ENCODE measurements around the gene CCDC197.

Gene CCDC197

DNA sequence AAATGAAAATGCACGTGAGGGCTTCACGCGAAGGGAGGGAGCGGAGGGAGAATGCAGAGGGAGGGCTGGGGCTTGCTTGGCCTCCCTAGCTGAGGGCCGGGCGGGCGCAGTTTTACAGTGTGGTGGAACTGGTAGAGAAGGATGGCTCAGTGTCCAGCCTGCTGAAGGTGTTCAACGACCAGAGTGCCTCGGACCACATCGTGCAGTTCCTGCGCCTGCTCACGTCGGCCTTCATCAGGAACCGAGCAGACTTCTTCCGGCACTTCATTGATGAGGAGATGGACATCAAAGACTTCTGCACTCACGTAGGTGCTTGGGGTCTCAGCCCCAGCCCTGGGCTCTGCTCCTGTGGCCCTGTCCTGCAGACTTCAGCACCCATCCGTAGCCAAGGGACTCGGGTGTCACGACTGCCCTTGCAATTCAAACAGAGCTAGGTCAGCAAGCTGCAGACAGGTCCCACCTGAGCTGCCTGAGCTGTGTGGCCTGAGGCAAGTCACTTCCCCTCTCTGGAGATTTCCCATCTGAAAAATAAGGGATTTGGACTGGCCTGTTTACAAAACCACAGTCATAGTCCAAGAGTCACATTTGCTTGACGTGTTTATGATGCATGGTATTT, 47.5 kb downstream of the CCDC197 start:
- Histone ChIP-seq H3K9me3 (ENCODE audit: insufficient read depth, low read depth, low read length) (no peaks in the 10 kb centered on the region), H3F3A (ENCODE audit: low read depth) (no peaks in the 10 kb centered on the region), H2AFZ (ENCODE audit: low read length) (no peak overlapping the region), H3K36me3 (ENCODE audit: insufficient read depth, low read length) (peaks cover 42% of the 10 kb centered on the region; the same call in 1 of the 2 replicates), H3K4me2 (ENCODE audit: low read depth, low read length, poor library complexity, severe bottlenecking) (no peak overlapping the region), H4K20me1 (ENCODE audit: insufficient read depth, low read length, poor library complexity, severe bottlenecking) (no peaks in the 10 kb centered on the region), H3K4me1 (ENCODE audit: insufficient read depth, low read length, poor library complexity, severe bottlenecking) (no peaks in the 10 kb centered on the region), H3K9ac (ENCODE audit: low read depth, low read length, poor library complexity, severe bottlenecking) (no peak overlapping the region), H3K79me2 (ENCODE audit: insufficient read depth, low read length) (no peaks in the 10 kb centered on the region), H3K4me3 (ENCODE audit: low read length, poor library complexity, severe bottlenecking) (no peak overlapping the region), H3K27me3 (ENCODE audit: insufficient read depth, low read length, poor library complexity, severe bottlenecking) (no peaks in the 10 kb centered on the region), H3K9me2 (replicated peaks; ENCODE audit: low read depth, low read length) (no peaks in the 10 kb centered on the region)
- TF ChIP-seq CTCF (conservative IDR thresholded peaks at IDR 0.05; ENCODE audit: low read length) (no peak), EZH2phosphoT487 (IDR thresholded peaks at IDR 0.05; ENCODE audit: borderline replicate concordance) (no peak)

DNA sequence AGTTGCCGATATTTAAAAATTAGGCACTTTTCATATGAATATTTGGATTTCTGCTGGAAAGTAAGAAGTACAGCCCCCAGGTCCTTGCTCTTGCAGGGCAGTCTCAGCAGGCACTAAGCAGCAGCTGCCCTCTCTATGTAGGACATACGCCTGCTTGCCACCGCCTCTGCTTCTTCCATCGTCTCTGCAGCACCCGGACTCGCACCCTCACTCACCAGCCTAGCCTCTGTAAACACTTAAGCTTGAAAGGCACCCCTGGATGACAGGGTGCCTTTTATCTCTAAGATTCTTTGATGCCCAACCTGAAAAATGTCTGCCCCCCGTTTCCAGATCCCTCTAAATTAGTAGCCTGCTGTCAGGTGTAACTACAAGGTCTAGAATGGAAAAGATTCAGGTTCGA, 48.0 kb downstream of the CCDC197 start:
- Histone ChIP-seq H4K20me1 (ENCODE audit: insufficient read depth, low read length, poor library complexity, severe bottlenecking) (no peaks in the 10 kb centered on the region), H3K79me2 (ENCODE audit: insufficient read depth, low read length) (no peaks in the 10 kb centered on the region), H3K9ac (ENCODE audit: low read depth, low read length, poor library complexity, severe bottlenecking) (no peak overlapping the region), H3K4me3 (ENCODE audit: low read length, poor library complexity, severe bottlenecking) (no peak overlapping the region), H3K27me3 (ENCODE audit: insufficient read depth, low read length, poor library complexity, severe bottlenecking) (no peaks in the 10 kb centered on the region), H3F3A (ENCODE audit: low read depth) (no peaks in the 10 kb centered on the region), H2AFZ (ENCODE audit: low read length) (no peak overlapping the region), H3K9me2 (replicated peaks; ENCODE audit: low read depth, low read length) (no peaks in the 10 kb centered on the region), H3K4me1 (ENCODE audit: insufficient read depth, low read length, poor library complexity, severe bottlenecking) (no peaks in the 10 kb centered on the region), H3K36me3 (ENCODE audit: insufficient read depth, low read length) (peaks cover 48% of the 10 kb centered on the region; the same call in 1 of the 2 replicates), H3K4me2 (ENCODE audit: low read depth, low read length, poor library complexity, severe bottlenecking) (no peak overlapping the region), H3K9me3 (ENCODE audit: insufficient read depth, low read depth, low read length) (no peaks in the 10 kb centered on the region)
- TF ChIP-seq EZH2phosphoT487 (IDR thresholded peaks at IDR 0.05; ENCODE audit: borderline replicate concordance) = no peak
- TF ChIP-seq CTCF (conservative IDR thresholded peaks at IDR 0.05; ENCODE audit: low read length) = no peak

- Histone ChIP-seq H3K9ac (ENCODE audit: low read depth, low read length, poor library complexity, severe bottlenecking) (no peak overlapping the region), H3K4me1 (ENCODE audit: insufficient read depth, low read length, poor library complexity, severe bottlenecking) (no peaks in the 10 kb centered on the region), H2AFZ (ENCODE audit: low read length) (no peak overlapping the region), H3F3A (ENCODE audit: low read depth) (no peaks in the 10 kb centered on the region), H3K9me3 (ENCODE audit: insufficient read depth, low read depth, low read length) (no peaks in the 10 kb centered on the region), H3K79me2 (ENCODE audit: insufficient read depth, low read length) (no peaks in the 10 kb centered on the region), H4K20me1 (ENCODE audit: insufficient read depth, low read length, poor library complexity, severe bottlenecking) (no peaks in the 10 kb centered on the region), H3K4me3 (ENCODE audit: low read length, poor library complexity, severe bottlenecking) (no peak overlapping the region), H3K36me3 (ENCODE audit: insufficient read depth, low read length) (peaks cover 54% of the 10 kb centered on the region; the same call in 1 of the 2 replicates), H3K9me2 (replicated peaks; ENCODE audit: low read depth, low read length) (no peaks in the 10 kb centered on the region), H3K27me3 (ENCODE audit: insufficient read depth, low read length, poor library complexity, severe bottlenecking) (no peaks in the 10 kb centered on the region), H3K4me2 (ENCODE audit: low read depth, low read length, poor library complexity, severe bottlenecking) (no peak overlapping the region)
- TF ChIP-seq CTCF (conservative IDR thresholded peaks at IDR 0.05; ENCODE audit: low read length) = no peak
- no peak for TF ChIP-seq EZH2phosphoT487 (IDR thresholded peaks at IDR 0.05; ENCODE audit: borderline replicate concordance)
These were observed 48.7 kb downstream of the CCDC197 start for GRCh38 chr14:94045563-94046345.

Data from Loucy (cell line).